Loucy (cell line): ENCODE measurements around the gene PRR15L.

Experiments
- H2AFZ ChIP-seq: fragments of 200-600 bp; sonication (generic); 2 replicates; pipeline ENCODE4 v1.6.0; 2016; ENCODE audit warnings: antibody characterized with exemption, mild to moderate bottlenecking, low read length, moderate library complexity
- H3F3A ChIP-seq: fragments of 200-600 bp; 2 replicates; pipeline ENCODE4 v1.6.0; 2016; ENCODE audit warnings: antibody characterized with exemption, low read depth, mild to moderate bottlenecking
- H3K27me3 ChIP-seq: fragments of 200-600 bp; sonication (generic); 2 replicates; pipeline ENCODE4 v1.6.1; 2014; ENCODE audit warnings: low read length, mild to moderate bottlenecking; ENCODE audit not compliant: insufficient read depth, poor library complexity, severe bottlenecking
- H3K36me3 ChIP-seq: fragments of 200-600 bp; sonication (generic); 2 replicates; pipeline ENCODE4 v1.6.1; 2016; ENCODE audit warnings: low read length; ENCODE audit not compliant: insufficient read depth
- H3K4me1 ChIP-seq: fragments of 200-600 bp; sonication (generic); 2 replicates; pipeline ENCODE4 v1.5.1; 2014; ENCODE audit warnings: low read length, mild to moderate bottlenecking; ENCODE audit not compliant: insufficient read depth, poor library complexity, severe bottlenecking
- H3K4me2 ChIP-seq: fragments of 200-600 bp; sonication (generic); 2 replicates; pipeline ENCODE4 v1.6.0; 2014; ENCODE audit warnings: antibody characterized with exemption, low read length, low read depth, mild to moderate bottlenecking; ENCODE audit not compliant: poor library complexity, severe bottlenecking
- H3K4me3 ChIP-seq: fragments of 200-600 bp; sonication (generic); 2 replicates; pipeline ENCODE4 v1.5.1; 2014; ENCODE audit warnings: low read length, mild to moderate bottlenecking, mixed read lengths; ENCODE audit not compliant: poor library complexity, severe bottlenecking
- H3K79me2 ChIP-seq: fragments of 200-600 bp; sonication (generic); 2 replicates; pipeline ENCODE4 v1.6.1; 2014; ENCODE audit warnings: low read length; ENCODE audit not compliant: insufficient read depth
- H3K9ac ChIP-seq: fragments of 200-600 bp; sonication (generic); 2 replicates; pipeline ENCODE4 v1.6.0; 2014; ENCODE audit warnings: mild to moderate bottlenecking, low read depth, low read length, moderate library complexity; ENCODE audit not compliant: poor library complexity, severe bottlenecking
- H3K9me2 ChIP-seq: fragments of 200-600 bp; sonication (generic); replicated peaks from 2 replicates; pipeline ENCODE4 v1.6.1; 2016; ENCODE audit warnings: low read depth, low read length, mixed read lengths
- H3K9me3 ChIP-seq: fragments of 200-600 bp; sonication (generic); 2 replicates; pipeline ENCODE4 v1.6.1; 2014; ENCODE audit warnings: mild to moderate bottlenecking, antibody characterized with exemption, low read length, low read depth; ENCODE audit not compliant: insufficient read depth
- H4K20me1 ChIP-seq: fragments of 200-600 bp; sonication (generic); 2 replicates; pipeline ENCODE4 v1.6.0; 2014; ENCODE audit warnings: antibody characterized with exemption, low read length, mild to moderate bottlenecking; ENCODE audit not compliant: insufficient read depth, poor library complexity, severe bottlenecking
- EZH2phosphoT487 ChIP-seq: fragments of 200-600 bp; IDR thresholded peaks from 2 replicates; pipeline ENCODE4 v1.6.1; 2018; ENCODE audit warnings: antibody characterized with exemption, mild to moderate bottlenecking, moderate library complexity, borderline replicate concordance
- TF ChIP-seq, protein P1 (sequence below): fragments of 200-600 bp; sonication (generic); conservative IDR thresholded peaks from 2 replicates; pipeline ENCODE4 v1.5.1; 2014; ENCODE audit warnings: mild to moderate bottlenecking, antibody characterized with exemption, low read length

The PRR15L gene

DNA sequence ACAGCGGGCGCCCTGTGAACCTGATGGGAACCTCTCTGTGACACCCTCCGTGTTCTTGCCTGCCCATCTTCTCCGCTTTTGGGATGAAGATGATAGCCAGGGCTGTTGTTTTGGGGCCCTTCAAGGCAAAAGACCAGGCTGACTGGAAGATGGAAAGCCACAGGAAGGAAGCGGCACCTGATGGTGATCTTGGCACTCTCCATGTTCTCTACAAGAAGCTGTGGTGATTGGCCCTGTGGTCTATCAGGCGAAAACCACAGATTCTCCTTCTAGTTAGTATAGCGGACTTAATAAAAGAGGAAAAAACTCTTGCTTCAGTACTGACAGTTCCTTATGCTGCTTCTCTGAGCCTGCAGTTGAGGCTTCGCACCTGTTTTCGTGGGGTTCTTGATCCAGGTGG lies 23.8 kb upstream of the PRR15L start:
- Histone ChIP-seq H3F3A (peaks cover 5% of the 10 kb centered on the region; the same call in 1 of the 2 replicates), H3K79me2 (no peaks in the 10 kb centered on the region), H2AFZ (no peak overlapping the region), H3K4me2 (peak overlapping the region; percentile 82), H3K4me1 (peaks cover 37% of the 10 kb centered on the region), H4K20me1 (peaks cover 6% of the 10 kb centered on the region), H3K9me3 (no peaks in the 10 kb centered on the region), H3K27me3 (no peaks in the 10 kb centered on the region), H3K36me3 (peaks cover 29% of the 10 kb centered on the region; the same call in 1 of the 2 replicates), H3K4me3 (peak overlapping the region; percentile 62), H3K9me2 (no peaks in the 10 kb centered on the region), H3K9ac (peak overlapping the region; percentile 32)
- TF ChIP-seq, protein P1, sequence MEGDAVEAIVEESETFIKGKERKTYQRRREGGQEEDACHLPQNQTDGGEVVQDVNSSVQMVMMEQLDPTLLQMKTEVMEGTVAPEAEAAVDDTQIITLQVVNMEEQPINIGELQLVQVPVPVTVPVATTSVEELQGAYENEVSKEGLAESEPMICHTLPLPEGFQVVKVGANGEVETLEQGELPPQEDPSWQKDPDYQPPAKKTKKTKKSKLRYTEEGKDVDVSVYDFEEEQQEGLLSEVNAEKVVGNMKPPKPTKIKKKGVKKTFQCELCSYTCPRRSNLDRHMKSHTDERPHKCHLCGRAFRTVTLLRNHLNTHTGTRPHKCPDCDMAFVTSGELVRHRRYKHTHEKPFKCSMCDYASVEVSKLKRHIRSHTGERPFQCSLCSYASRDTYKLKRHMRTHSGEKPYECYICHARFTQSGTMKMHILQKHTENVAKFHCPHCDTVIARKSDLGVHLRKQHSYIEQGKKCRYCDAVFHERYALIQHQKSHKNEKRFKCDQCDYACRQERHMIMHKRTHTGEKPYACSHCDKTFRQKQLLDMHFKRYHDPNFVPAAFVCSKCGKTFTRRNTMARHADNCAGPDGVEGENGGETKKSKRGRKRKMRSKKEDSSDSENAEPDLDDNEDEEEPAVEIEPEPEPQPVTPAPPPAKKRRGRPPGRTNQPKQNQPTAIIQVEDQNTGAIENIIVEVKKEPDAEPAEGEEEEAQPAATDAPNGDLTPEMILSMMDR, result no peak
- TF ChIP-seq EZH2phosphoT487, result no peak

- H3K9ac ChIP-seq, result no peak overlapping the region
- H4K20me1 ChIP-seq, result peaks cover 6% of the 10 kb centered on the region
- peak overlapping the region; percentile 62 for H3K4me3 ChIP-seq
- H3K4me1 ChIP-seq, result peaks cover 37% of the 10 kb centered on the region
- H2AFZ ChIP-seq, result no peak overlapping the region
- H3F3A ChIP-seq, result peaks cover 5% of the 10 kb centered on the region; the same call in 1 of the 2 replicates
- no peaks in the 10 kb centered on the region for H3K9me2 ChIP-seq
- TF ChIP-seq, protein P1, result no peak
- no peak for TF ChIP-seq EZH2phosphoT487
- H3K9me3 ChIP-seq, result no peaks in the 10 kb centered on the region
- H3K79me2 ChIP-seq, result no peaks in the 10 kb centered on the region
- peak overlapping the region; percentile 82 for H3K4me2 ChIP-seq
- peaks cover 34% of the 10 kb centered on the region; the same call in 1 of the 2 replicates for H3K36me3 ChIP-seq
- no peaks in the 10 kb centered on the region for H3K27me3 ChIP-seq
Observed at GRCh38 chr17:47980541-47980940, 22.9 kb upstream of the PRR15L start.

- Histone ChIP-seq H3K4me3 (no peak overlapping the region), H4K20me1 (peaks cover 6% of the 10 kb centered on the region), H3K9me3 (no peaks in the 10 kb centered on the region), H3K4me1 (peaks cover 36% of the 10 kb centered on the region), H3K9me2 (no peaks in the 10 kb centered on the region), H3K79me2 (peaks cover 10% of the 10 kb centered on the region; the same call in 1 of the 2 replicates), H3F3A (peaks cover 7% of the 10 kb centered on the region; the same call in 1 of the 2 replicates), H3K27me3 (no peaks in the 10 kb centered on the region), H3K9ac (no peak overlapping the region), H2AFZ (no peak overlapping the region), H3K36me3 (peaks cover 47% of the 10 kb centered on the region; the same call in 1 of the 2 replicates), H3K4me2 (no peak overlapping the region)
- TF ChIP-seq EZH2phosphoT487, result no peak
- TF ChIP-seq, protein P1, result peak; percentile 82
Observed at GRCh38 chr17:47978324-47978723, 20.6 kb upstream of the PRR15L start.
